ENCODE measurements around the gene F7. TPM values are rescaled to one million over a fixed set of nuclear protein-coding genes. Genes with fewer than 3 reads are reported as not detected.

The F7 gene
- total and polyA plus RNA-seq, 3 experiments from 2014 or later = 0.14 to 0.29 (median 0.22) TPM

DNA sequence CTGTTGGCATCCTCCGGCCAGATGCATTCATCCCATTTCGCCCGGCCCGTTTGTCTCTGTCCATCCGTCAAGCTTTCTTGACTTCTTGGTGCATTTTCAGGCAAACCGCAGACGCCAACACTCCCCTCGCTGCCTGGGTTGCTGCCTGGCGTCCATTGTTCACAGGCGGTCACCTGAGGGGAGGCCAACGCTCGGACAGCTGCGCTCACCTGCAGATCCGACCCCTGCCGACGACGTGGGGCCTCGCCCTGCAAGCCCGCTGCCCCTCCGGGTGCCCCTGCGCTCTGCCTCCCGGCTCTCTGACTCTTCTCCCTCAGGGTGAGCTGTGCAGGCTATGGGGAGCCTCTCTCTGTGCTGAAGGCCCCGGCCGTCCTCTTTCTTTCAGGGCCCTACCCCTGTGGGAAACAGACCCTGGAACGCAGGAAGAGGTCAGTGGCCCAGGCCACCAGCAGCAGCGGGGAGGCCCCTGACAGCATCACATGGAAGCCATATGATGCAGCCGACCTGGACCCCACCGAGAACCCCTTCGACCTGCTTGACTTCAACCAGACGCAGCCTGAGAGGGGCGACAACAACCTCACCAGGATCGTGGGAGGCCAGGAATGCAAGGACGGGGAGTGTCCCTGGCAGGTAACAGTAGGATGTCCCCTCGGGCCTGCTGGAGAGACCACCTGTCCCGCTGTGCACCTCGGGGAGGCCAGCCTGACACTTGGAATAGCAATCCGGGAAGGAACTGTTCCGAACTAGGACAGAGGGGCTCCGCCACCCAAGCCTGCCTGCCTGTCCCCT, 38.1 kb downstream of the F7 start:
- POLR2A ChIA-PET = interaction anchor here (0.6 kb wide), 1 partner anchor 120 kb away, joined by 10 read pairs; no protein-coding TSS in a partner anchor
- no peaks in the 10 kb centered on the region for H3K9me3 ChIP-seq (ENCODE audit: low read length)
- Mint-ChIP-seq H3K36me3 (no peaks in the 10 kb centered on the region), H3K27ac (no peak overlapping the region), H3K4me3 (no peak overlapping the region), H3K27me3 (peaks cover 9 to 14% of the 10 kb centered on the region in 2 donors), H3K4me1 (no peaks in the 10 kb centered on the region), H3K9me3 (peaks cover 0 to 2% (median 0%) of the 10 kb centered on the region in 5 donors)
- H3K27me3 ChIP-seq (ENCODE audit: insufficient read depth, low read length, poor library complexity, severe bottlenecking) = no peaks in the 10 kb centered on the region
- H3K36me3 ChIP-seq (ENCODE audit: insufficient read depth, low read length) = no peaks in the 10 kb centered on the region
- no peak overlapping the region for H3K27ac ChIP-seq (ENCODE audit: low read depth, low read length)
- no peaks in the 10 kb centered on the region for H3K4me1 ChIP-seq (ENCODE audit: insufficient read depth, low read length)
- no peak for DNase-seq
- H3K4me3 ChIP-seq (ENCODE audit: low read length) = no peak overlapping the region
- CTCF ChIA-PET = interaction anchor here (0.5 kb wide), 1 partner anchor 55 kb away, joined by 3 read pairs; no protein-coding TSS in a partner anchor

GRCh38 chr13:113144255-113144629, 38.7 kb downstream of the F7 start:
- ChIA-PET CTCF (interaction anchor here (0.5 kb wide), 1 partner anchor 55 kb away, joined by 3 read pairs; no protein-coding TSS in a partner anchor), POLR2A (no interaction called here)
- H3K27ac Mint-ChIP-seq = no peak overlapping the region
- no peaks in the 10 kb centered on the region for H3K9me3 ChIP-seq (ENCODE audit: low read length)
- no peaks in the 10 kb centered on the region for H3K27me3 ChIP-seq (ENCODE audit: insufficient read depth, low read length, poor library complexity, severe bottlenecking)
- peaks cover 9 to 11% of the 10 kb centered on the region in 2 donors for H3K27me3 Mint-ChIP-seq
- H3K4me3 Mint-ChIP-seq = no peak overlapping the region
- no peaks in the 10 kb centered on the region for H3K36me3 ChIP-seq (ENCODE audit: insufficient read depth, low read length)
- peaks cover 0 to 2% (median 0%) of the 10 kb centered on the region in 5 donors for H3K9me3 Mint-ChIP-seq
- no peaks in the 10 kb centered on the region for H3K36me3 Mint-ChIP-seq
- no peak for DNase-seq
- no peaks in the 10 kb centered on the region for H3K4me1 Mint-ChIP-seq
- no peak overlapping the region for H3K27ac ChIP-seq (ENCODE audit: low read depth, low read length)
- H3K4me3 ChIP-seq (ENCODE audit: low read length) = no peak overlapping the region
- H3K4me1 ChIP-seq (ENCODE audit: insufficient read depth, low read length) = no peaks in the 10 kb centered on the region

DNA sequence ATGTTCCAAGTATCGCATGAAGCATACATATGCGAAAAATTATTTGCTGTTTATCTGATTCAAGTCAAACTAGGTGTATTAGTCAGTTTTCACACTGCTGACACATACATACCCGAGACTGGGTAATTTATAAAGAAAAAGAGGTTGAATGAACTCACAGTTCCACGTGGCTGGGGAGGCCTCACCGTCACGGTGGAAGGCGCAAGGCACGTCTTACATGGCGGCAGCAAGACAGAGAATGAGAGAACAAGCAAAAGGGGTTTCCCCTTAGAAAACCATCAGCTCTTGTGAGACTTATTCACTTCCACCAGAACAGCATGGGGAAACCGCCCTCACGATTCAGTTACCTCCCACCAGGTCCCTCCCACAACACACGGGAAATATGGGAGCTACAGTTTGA, 39.9 kb downstream of the F7 start:
- Histone ChIP-seq H3K4me1 (ENCODE audit: insufficient read depth, low read length) (no peaks in the 10 kb centered on the region), H3K4me3 (ENCODE audit: low read length) (no peak overlapping the region), H3K27me3 (ENCODE audit: insufficient read depth, low read length, poor library complexity, severe bottlenecking) (no peaks in the 10 kb centered on the region), H3K27ac (ENCODE audit: low read depth, low read length) (no peak overlapping the region), H3K9me3 (ENCODE audit: low read length) (no peaks in the 10 kb centered on the region), H3K36me3 (ENCODE audit: insufficient read depth, low read length) (no peaks in the 10 kb centered on the region)
- no peaks in the 10 kb centered on the region for H3K4me1 Mint-ChIP-seq
- no peaks in the 10 kb centered on the region for H3K36me3 Mint-ChIP-seq
- H3K4me3 Mint-ChIP-seq = no peak overlapping the region
- H3K27ac Mint-ChIP-seq = no peak overlapping the region
- POLR2A ChIA-PET = no interaction called here
- CTCF ChIA-PET = no interaction called here
- peaks cover 9 to 11% of the 10 kb centered on the region in 2 donors for H3K27me3 Mint-ChIP-seq
- no peak for DNase-seq
- peaks cover 0 to 2% (median 0%) of the 10 kb centered on the region in 5 donors for H3K9me3 Mint-ChIP-seq

DNA sequence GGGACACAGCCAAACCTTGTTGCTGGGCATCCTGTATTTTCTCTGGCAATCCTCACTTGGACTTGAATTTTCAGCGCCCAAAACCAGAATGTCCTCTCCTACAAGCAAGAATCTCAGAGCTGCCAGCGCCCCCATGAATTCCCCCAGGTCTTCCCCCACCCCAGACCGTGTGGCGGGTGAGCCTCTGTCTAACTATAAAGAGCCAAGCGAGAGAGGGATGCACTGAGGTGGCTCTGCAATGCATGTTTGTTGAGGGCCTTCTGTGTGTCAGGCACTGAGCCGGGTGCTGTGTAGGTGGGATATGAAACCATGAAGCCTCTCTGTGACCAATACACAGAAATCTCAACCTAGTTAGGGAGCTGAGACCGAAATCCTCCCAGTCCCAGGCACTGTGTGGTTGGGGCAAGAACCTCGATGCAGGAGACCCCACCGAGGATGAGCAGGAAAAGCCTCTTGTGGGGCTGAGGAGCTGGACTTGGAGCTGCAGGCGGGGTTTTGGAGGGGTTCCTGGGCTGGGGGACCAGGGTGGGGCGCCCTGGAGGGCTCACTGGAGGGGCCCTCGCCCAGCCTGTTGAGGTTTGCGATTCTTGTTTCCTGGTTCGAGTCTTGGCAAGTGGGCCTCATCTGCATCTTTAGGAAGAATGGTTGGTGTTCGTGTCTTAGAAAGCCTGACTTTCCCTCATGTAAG, 40.5 kb downstream of the F7 start:
- Histone ChIP-seq H3K27me3 (ENCODE audit: insufficient read depth, low read length, poor library complexity, severe bottlenecking) (no peaks in the 10 kb centered on the region), H3K9me3 (ENCODE audit: low read length) (no peaks in the 10 kb centered on the region), H3K27ac (ENCODE audit: low read depth, low read length) (no peak overlapping the region), H3K4me1 (ENCODE audit: insufficient read depth, low read length) (no peaks in the 10 kb centered on the region), H3K4me3 (ENCODE audit: low read length) (no peak overlapping the region), H3K36me3 (ENCODE audit: insufficient read depth, low read length) (no peaks in the 10 kb centered on the region)
- CTCF ChIA-PET = no interaction called here
- Mint-ChIP-seq H3K36me3 (no peaks in the 10 kb centered on the region), H3K27me3 (peaks cover 9 to 11% of the 10 kb centered on the region in 2 donors), H3K4me3 (no peak overlapping the region), H3K4me1 (no peaks in the 10 kb centered on the region), H3K27ac (no peak overlapping the region), H3K9me3 (peaks cover 0 to 2% (median 0%) of the 10 kb centered on the region in 5 donors)
- POLR2A ChIA-PET = no interaction called here
- no peak for DNase-seq

GRCh38 chr13:113146750-113147149, 41.2 kb downstream of the F7 start:
- CTCF ChIA-PET = no interaction called here
- no peak overlapping the region for H3K27ac ChIP-seq (ENCODE audit: low read depth, low read length)
- POLR2A ChIA-PET = no interaction called here
- no peaks in the 10 kb centered on the region for H3K36me3 Mint-ChIP-seq
- H3K4me1 ChIP-seq (ENCODE audit: insufficient read depth, low read length) = no peaks in the 10 kb centered on the region
- DNase-seq = no peak
- H3K9me3 ChIP-seq (ENCODE audit: low read length) = no peaks in the 10 kb centered on the region
- no peaks in the 10 kb centered on the region for H3K36me3 ChIP-seq (ENCODE audit: insufficient read depth, low read length)
- no peaks in the 10 kb centered on the region for H3K4me1 Mint-ChIP-seq
- no peak overlapping the region for H3K27ac Mint-ChIP-seq
- no peaks in the 10 kb centered on the region for H3K27me3 ChIP-seq (ENCODE audit: insufficient read depth, low read length, poor library complexity, severe bottlenecking)
- peaks cover 9 to 11% of the 10 kb centered on the region in 2 donors for H3K27me3 Mint-ChIP-seq
- H3K4me3 ChIP-seq (ENCODE audit: low read length) = no peak overlapping the region
- peak overlapping the region in 1 of 7 donors; percentile 52 for H3K4me3 Mint-ChIP-seq
- H3K9me3 Mint-ChIP-seq = peaks cover 0 to 2% (median 0%) of the 10 kb centered on the region in 5 donors

DNA sequence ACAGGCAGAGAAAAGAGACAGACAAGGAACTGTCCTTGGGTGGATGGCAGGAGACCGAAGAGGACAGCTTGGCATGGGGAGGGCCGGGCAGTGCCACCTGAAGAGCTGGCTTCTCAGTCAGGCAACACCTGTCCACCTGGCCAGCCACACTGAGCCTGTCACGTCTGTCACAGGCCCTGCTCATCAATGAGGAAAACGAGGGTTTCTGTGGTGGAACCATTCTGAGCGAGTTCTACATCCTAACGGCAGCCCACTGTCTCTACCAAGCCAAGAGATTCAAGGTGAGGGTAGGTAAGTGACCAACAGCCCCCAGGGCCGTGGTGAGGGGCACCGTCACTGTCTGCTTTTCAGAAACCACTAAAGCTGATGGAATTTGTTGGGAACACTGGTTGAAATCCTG, 41.6 kb downstream of the F7 start:
- Mint-ChIP-seq H3K27ac (no peak overlapping the region), H3K4me3 (peak overlapping the region in 1 of 7 donors; percentile 52), H3K4me1 (peaks cover 2% of the 10 kb centered on the region in 3 donors), H3K27me3 (peaks cover 9 to 11% of the 10 kb centered on the region in 2 donors), H3K9me3 (peaks cover 0 to 2% (median 0%) of the 10 kb centered on the region in 5 donors), H3K36me3 (no peaks in the 10 kb centered on the region)
- Histone ChIP-seq H3K36me3 (ENCODE audit: insufficient read depth, low read length) (no peaks in the 10 kb centered on the region), H3K9me3 (ENCODE audit: low read length) (no peaks in the 10 kb centered on the region), H3K4me3 (ENCODE audit: low read length) (no peak overlapping the region), H3K27me3 (ENCODE audit: insufficient read depth, low read length, poor library complexity, severe bottlenecking) (no peaks in the 10 kb centered on the region), H3K4me1 (ENCODE audit: insufficient read depth, low read length) (peaks cover 1% of the 10 kb centered on the region), H3K27ac (ENCODE audit: low read depth, low read length) (no peak overlapping the region)
- CTCF ChIA-PET = no interaction called here
- POLR2A ChIA-PET = no interaction called here
- DNase-seq = no peak

- Mint-ChIP-seq H3K4me3 (no peak overlapping the region), H3K9me3 (peaks cover 0 to 2% (median 0%) of the 10 kb centered on the region in 5 donors), H3K27me3 (peaks cover 9 to 11% of the 10 kb centered on the region in 2 donors), H3K36me3 (no peaks in the 10 kb centered on the region), H3K4me1 (peaks cover 9 to 12% (median 10%) of the 10 kb centered on the region in 3 donors), H3K27ac (no peak overlapping the region)
- H3K27ac ChIP-seq (ENCODE audit: low read depth, low read length) = no peak overlapping the region
- H3K9me3 ChIP-seq (ENCODE audit: low read length) = no peaks in the 10 kb centered on the region
- ChIA-PET POLR2A (no interaction called here), CTCF (interaction anchor here (0.7 kb wide), 1 partner anchor 205 kb away, joined by 3 read pairs; no protein-coding TSS in a partner anchor)
- no peak overlapping the region for H3K4me3 ChIP-seq (ENCODE audit: low read length)
- DNase-seq = no peak
- no peaks in the 10 kb centered on the region for H3K36me3 ChIP-seq (ENCODE audit: insufficient read depth, low read length)
- no peaks in the 10 kb centered on the region for H3K27me3 ChIP-seq (ENCODE audit: insufficient read depth, low read length, poor library complexity, severe bottlenecking)
- peaks cover 13% of the 10 kb centered on the region for H3K4me1 ChIP-seq (ENCODE audit: insufficient read depth, low read length)
These were observed 42.8 kb downstream of the F7 start for GRCh38 chr13:113148407-113148806.

GRCh38 chr13:113148940-113149503, 43.4 kb downstream of the F7 start:
- no peak overlapping the region for H3K4me3 Mint-ChIP-seq
- no peaks in the 10 kb centered on the region for H3K36me3 Mint-ChIP-seq
- peaks cover 10 to 16% (median 13%) of the 10 kb centered on the region in 3 donors for H3K4me1 Mint-ChIP-seq
- peaks cover 0 to 2% (median 0%) of the 10 kb centered on the region in 5 donors for H3K9me3 Mint-ChIP-seq
- peaks cover 8 to 11% of the 10 kb centered on the region in 2 donors for H3K27me3 Mint-ChIP-seq
- ChIA-PET POLR2A (no interaction called here), CTCF (interaction anchor here (0.7 kb wide), 1 partner anchor 206 kb away, joined by 3 read pairs; no protein-coding TSS in a partner anchor)
- DNase-seq = no peak
- Histone ChIP-seq H3K27me3 (ENCODE audit: insufficient read depth, low read length, poor library complexity, severe bottlenecking) (no peaks in the 10 kb centered on the region), H3K27ac (ENCODE audit: low read depth, low read length) (no peak overlapping the region), H3K4me1 (ENCODE audit: insufficient read depth, low read length) (peaks cover 14% of the 10 kb centered on the region), H3K9me3 (ENCODE audit: low read length) (no peaks in the 10 kb centered on the region), H3K4me3 (ENCODE audit: low read length) (no peak overlapping the region), H3K36me3 (ENCODE audit: insufficient read depth, low read length) (no peaks in the 10 kb centered on the region)
- H3K27ac Mint-ChIP-seq = no peak overlapping the region
